Activated naive CD4-positive, alpha-beta T cell treated with anti-CD3 and anti-CD28 coated beads, Interleukin-2, amount 50 U/mL, for 16 hours (primary cell): Measurements from ENCODE around the gene REST.
A peak's percentile ranks its signal among the peaks of the same experiment; 100 is the strongest.
"Not testable (repeated sequence)": the region's sequence is repeated elsewhere in the genome, so short reads cannot be mapped to it uniquely, and the experiment has no call there.

Experiments used
- DNase-seq: peaks from one replicate; pipeline ENCODE4 v3.0.0-alpha.2; 2020

REST gene

GRCh38 chr4:56907489-56908205 is at the start of gene REST:
Gene REST (plus strand): TSS chr4:56907900. CDS start chr4:56910639, 2,739 bp downstream.
- peak; percentile 83 for DNase-seq

GRCh38 chr4:56859841-56860240 is 47.9 kb upstream of the REST start:
- no peak for DNase-seq

- DNase-seq, result no peak
Measured at GRCh38 chr4:56860781-56861180, 46.9 kb upstream of the REST start.

GRCh38 chr4:56861360-56861759 is 46.3 kb upstream of the REST start:
- no peak for DNase-seq

GRCh38 chr4:56863441-56864139 is 44.1 kb upstream of the REST start:
- DNase-seq, result no peak

- DNase-seq, result no peak
Measured at GRCh38 chr4:56870946-56871345, 36.8 kb upstream of the REST start.

GRCh38 chr4:56871371-56871866 is 36.3 kb upstream of the REST start:
- no peak for DNase-seq

- no peak for DNase-seq
Measured at GRCh38 chr4:56874166-56874565, 33.5 kb upstream of the REST start.

GRCh38 chr4:56874923-56875322 is 32.8 kb upstream of the REST start:
- no peak for DNase-seq

- no peak for DNase-seq
Measured at GRCh38 chr4:56876264-56876663, 31.4 kb upstream of the REST start.

- no peak for DNase-seq
Measured at GRCh38 chr4:56879996-56880395, 27.7 kb upstream of the REST start.

GRCh38 chr4:56880572-56880971 is 27.1 kb upstream of the REST start:
- DNase-seq, result no peak

- DNase-seq, result not testable (repeated sequence)
Measured at GRCh38 chr4:56884511-56884910, 23.2 kb upstream of the REST start.

- DNase-seq, result no peak
Measured at GRCh38 chr4:56892691-56893090, 15.0 kb upstream of the REST start.

- not testable (repeated sequence) for DNase-seq
Measured at GRCh38 chr4:56897842-56898241, 9.9 kb upstream of the REST start.

GRCh38 chr4:56900186-56900585 is 7.5 kb upstream of the REST start:
- not testable (repeated sequence) for DNase-seq

GRCh38 chr4:56902703-56903102 is 5.0 kb upstream of the REST start:
- no peak for DNase-seq

GRCh38 chr4:56905796-56906195 is 1.9 kb upstream of the REST start:
- DNase-seq, result no peak

GRCh38 chr4:56906489-56907393 is 959 bp upstream of the REST start:
- DNase-seq, result peak; percentile 16

- DNase-seq, result peak; percentile 77
Measured at GRCh38 chr4:56908206-56909085, 746 bp downstream of the REST start.

GRCh38 chr4:56909086-56909894 is 1.6 kb downstream of the REST start:
- DNase-seq, result peak; percentile 52
